ENCODE results near the gene NRF1. TPM values are rescaled to one million over a fixed set of nuclear protein-coding genes. Genes with fewer than 3 reads are reported as not detected.

NRF1 gene
- total RNA-seq, 1 experiment from 2014 or later = 25.9 TPM

DNA sequence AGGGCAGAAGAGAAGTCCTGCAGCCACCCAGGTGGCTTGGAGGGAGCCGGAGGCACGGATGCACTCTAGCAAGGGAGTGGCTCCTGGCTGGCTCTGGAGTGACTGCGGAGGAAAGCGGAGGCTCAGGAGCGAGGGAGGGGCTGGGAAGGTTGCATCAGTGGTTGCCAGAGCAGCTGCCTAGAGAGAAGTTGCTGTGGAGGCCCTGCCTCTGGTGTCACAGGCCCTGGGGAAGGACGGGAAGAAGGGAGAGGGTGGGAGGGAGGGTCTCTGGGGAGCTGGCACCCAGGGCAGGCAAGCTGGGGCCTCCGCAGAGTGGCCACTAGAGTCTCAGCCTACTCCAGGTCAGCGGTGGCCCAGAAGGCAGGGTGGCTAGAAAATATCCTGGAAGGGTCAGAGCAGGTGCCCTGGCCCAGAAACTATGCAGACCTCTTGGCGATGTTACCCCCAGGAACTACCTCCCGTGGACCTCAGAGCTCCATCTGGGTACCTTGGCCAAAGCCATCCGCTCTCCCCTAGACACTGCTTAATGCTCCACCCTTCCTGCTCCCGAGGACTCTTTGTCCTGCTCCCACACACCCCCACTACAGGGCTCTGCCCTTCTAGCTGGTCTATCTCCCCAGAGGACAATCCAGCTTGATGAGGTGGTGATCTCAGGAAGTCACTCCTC is 164.3 kb downstream of the NRF1 start:
- Histone ChIP-seq H3K9me2 (ENCODE audit: insufficient read depth) (no peaks in the 10 kb centered on the region), H3K79me2 (ENCODE audit: insufficient read depth, low read length) (peaks cover 44% of the 10 kb centered on the region), H3K27ac (ENCODE audit: low read depth, low read length) (no peak overlapping the region), H3K9me3 (ENCODE audit: control insufficient read depth in 1 of 2, insufficient read depth in 1 of 2, low read depth in 1 of 2, low read length in 2 of 2) (no peaks in the 10 kb centered on the region), H3K4me1 (ENCODE audit: control insufficient read depth in 1 of 2, insufficient read depth in 2 of 2, low read length in 2 of 2) (peaks cover 14% of the 10 kb centered on the region in 2 experiments), H2AFZ (ENCODE audit: low read depth, low read length, poor library complexity, severe bottlenecking) (no peak overlapping the region), H3K9ac (ENCODE audit: low read length) (no peak overlapping the region), H3K4me3 (replicated peaks in 1 of 2; ENCODE audit: low read depth in 1 of 2, low read length in 2 of 2) (no peak overlapping the region), H3K36me3 (ENCODE audit: control insufficient read depth in 1 of 2, insufficient read depth in 2 of 2, low read length in 2 of 2) (no peaks in the 10 kb centered on the region; a peak in 1 of 4 replicates), H3K27me3 (ENCODE audit: insufficient read depth, low read length) (no peaks in the 10 kb centered on the region), H4K20me1 (ENCODE audit: insufficient read depth) (no peaks in the 10 kb centered on the region), H3K4me2 (ENCODE audit: low read length) (no peak overlapping the region)
- ATAC-seq (no peak), DNase-seq (ENCODE audit: low read depth, low spot score) (no peak)
- intact Hi-C loops (cut with micrococcal nuclease) = no loop called here
- BruUV-seq (replicated peaks) = no TSS peak
- POLR2A ChIA-PET = interaction anchor here (0.6 kb wide), 2 partner anchors 10 to 173 kb away, joined by 3 read pairs; no protein-coding TSS in a partner anchor
- RAD21 ChIA-PET (ENCODE audit: low non-redundant PET in 1 of 2, low total read pairs in 2 of 2, uncharacterized antibody in 2 of 2, unreplicated experiment in 2 of 2) = no interaction called here
- no peak for TF ChIP-seq SIN3A (IDR thresholded peaks at IDR 0.05; ENCODE audit: low read depth)
- no peak for TF ChIP-seq EGR1 (IDR thresholded peaks at IDR 0.05; ENCODE audit: low read depth)
- TF ChIP-seq POLR2A (IDR thresholded peaks at IDR 0.05; ENCODE audit: borderline replicate concordance, extremely low read depth, insufficient read depth, insufficient read length) = no peak
- TF ChIP-seq REST (IDR thresholded peaks at IDR 0.05; ENCODE audit: low read depth) = no peak
- CTCF ChIA-PET = interaction anchor here (0.6 kb wide), 1 partner anchor 928 kb away, joined by 4 read pairs; no protein-coding TSS in a partner anchor

DNA sequence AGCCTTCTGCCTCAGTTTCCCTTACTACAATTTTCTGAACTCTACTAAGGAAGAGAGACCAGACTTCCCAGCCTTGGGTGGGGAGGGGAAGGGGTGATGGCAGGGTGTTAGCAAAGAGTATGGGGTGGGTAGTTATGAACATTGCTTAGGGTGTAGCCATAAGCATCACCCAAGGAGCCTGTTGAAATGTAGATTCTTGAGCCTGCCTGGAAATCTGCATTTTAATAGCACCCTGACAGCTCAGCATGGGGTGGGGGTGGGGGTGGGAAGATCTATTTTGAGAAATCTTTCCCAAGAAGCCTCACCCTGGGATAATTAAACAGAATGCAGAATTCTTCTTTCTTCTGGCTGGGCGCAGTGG is 164.8 kb downstream of the NRF1 start:
- Histone ChIP-seq H3K27ac (ENCODE audit: low read depth, low read length) (no peak overlapping the region), H3K9me2 (ENCODE audit: insufficient read depth) (no peaks in the 10 kb centered on the region), H2AFZ (ENCODE audit: low read depth, low read length, poor library complexity, severe bottlenecking) (no peak overlapping the region), H3K36me3 (ENCODE audit: control insufficient read depth in 1 of 2, insufficient read depth in 2 of 2, low read length in 2 of 2) (no peaks in the 10 kb centered on the region; a peak in 1 of 4 replicates), H4K20me1 (ENCODE audit: insufficient read depth) (no peaks in the 10 kb centered on the region), H3K4me2 (ENCODE audit: low read length) (no peak overlapping the region), H3K79me2 (ENCODE audit: insufficient read depth, low read length) (peaks cover 44% of the 10 kb centered on the region), H3K9ac (ENCODE audit: low read length) (no peak overlapping the region), H3K4me3 (replicated peaks in 1 of 2; ENCODE audit: low read depth in 1 of 2, low read length in 2 of 2) (no peak overlapping the region), H3K27me3 (ENCODE audit: insufficient read depth, low read length) (no peaks in the 10 kb centered on the region), H3K9me3 (ENCODE audit: control insufficient read depth in 1 of 2, insufficient read depth in 1 of 2, low read depth in 1 of 2, low read length in 2 of 2) (no peaks in the 10 kb centered on the region), H3K4me1 (ENCODE audit: control insufficient read depth in 1 of 2, insufficient read depth in 2 of 2, low read length in 2 of 2) (peaks cover 17 to 19% of the 10 kb centered on the region in 2 experiments)
- intact Hi-C loops (cut with micrococcal nuclease) = no loop called here
- CTCF ChIA-PET = interaction anchor here (0.6 kb wide), 1 partner anchor 927 kb away, joined by 4 read pairs; no protein-coding TSS in a partner anchor
- TF ChIP-seq EZH2 (IDR thresholded peaks at IDR 0.05) = no peak
- TF ChIP-seq ZNF274 (IDR thresholded peaks at IDR 0.05; ENCODE audit: low read depth, low read length) = no peak
- POLR2A ChIA-PET = interaction anchor here (0.6 kb wide), 2 partner anchors 10 to 173 kb away, joined by 3 read pairs; no protein-coding TSS in a partner anchor
- DNase-seq (ENCODE audit: low read depth, low spot score) (no peak), ATAC-seq (no peak)
- no TSS peak for BruUV-seq (replicated peaks)
- RAD21 ChIA-PET (ENCODE audit: low non-redundant PET in 1 of 2, low total read pairs in 2 of 2, uncharacterized antibody in 2 of 2, unreplicated experiment in 2 of 2) = no interaction called here
